NCI-H146 treated with DMSO at 0.1 percent for 48 hours (cell line): ENCODE data around the gene NPSR1.

ENCODE experiments used
- DNase-seq: peaks from one replicate; lab custom pipeline; 2025; ENCODE audit not compliant: unreplicated experiment; lab: John Stamatoyannopoulos, UW

The NPSR1 gene

GRCh38 chr7:34719636-34720035 is 61.6 kb downstream of the NPSR1 start:
- no peak for DNase-seq

GRCh38 chr7:34720289-34720688 is 62.3 kb downstream of the NPSR1 start:
- no peak for DNase-seq

- no peak for DNase-seq
These were observed 65.3 kb downstream of the NPSR1 start for GRCh38 chr7:34723338-34723737.

GRCh38 chr7:34723866-34724490 is 66.0 kb downstream of the NPSR1 start:
- DNase-seq: no peak

- no peak for DNase-seq
These were observed 68.2 kb downstream of the NPSR1 start for GRCh38 chr7:34726221-34726620.

- DNase-seq: no peak
These were observed 69.5 kb downstream of the NPSR1 start for GRCh38 chr7:34727464-34727995.

- no peak for DNase-seq
These were observed 70.1 kb downstream of the NPSR1 start for GRCh38 chr7:34728156-34728555.

- no peak for DNase-seq
These were observed 76.8 kb downstream of the NPSR1 start for GRCh38 chr7:34734771-34735170.

GRCh38 chr7:34735526-34735925 is 77.5 kb downstream of the NPSR1 start:
- no peak for DNase-seq

- no peak for DNase-seq
These were observed 81.8 kb downstream of the NPSR1 start for GRCh38 chr7:34739651-34740300.

GRCh38 chr7:34740840-34741239 is 82.8 kb downstream of the NPSR1 start:
- no peak for DNase-seq

- no peak for DNase-seq
These were observed 89.3 kb downstream of the NPSR1 start for GRCh38 chr7:34747176-34747781.

GRCh38 chr7:34747867-34748727 is 90.1 kb downstream of the NPSR1 start:
- DNase-seq: no peak

GRCh38 chr7:34748728-34749089 is 90.7 kb downstream of the NPSR1 start:
- no peak for DNase-seq

- no peak for DNase-seq
These were observed 91.4 kb downstream of the NPSR1 start for GRCh38 chr7:34749446-34749845.

- no peak for DNase-seq
These were observed 92.2 kb downstream of the NPSR1 start for GRCh38 chr7:34750209-34750608.

GRCh38 chr7:34750636-34751035 is 92.6 kb downstream of the NPSR1 start:
- DNase-seq: no peak

- no peak for DNase-seq
These were observed 94.0 kb downstream of the NPSR1 start for GRCh38 chr7:34751725-34752643.

GRCh38 chr7:34752929-34753328 is 94.9 kb downstream of the NPSR1 start:
- DNase-seq: no peak

- no peak for DNase-seq
These were observed 97.0 kb downstream of the NPSR1 start for GRCh38 chr7:34755008-34755407.
